H9 (cell line): ENCODE measurements around the gene PRPF40A. TPM values are rescaled to one million over a fixed set of nuclear protein-coding genes. Genes with fewer than 3 reads are reported as not detected.

Experiments used
- DNase-seq: peaks from one replicate; pipeline ENCODE4 v3.0.0-alpha.2; 2017
- H2AFZ ChIP-seq: one replicate; pipeline ENCODE4 v1.6.1; 2013; ENCODE audit warnings: mild to moderate bottlenecking, low read length, control low read depth, moderate library complexity
- H2AK5ac ChIP-seq: 2 replicates; pipeline ENCODE4 v1.6.1; 2013; ENCODE audit warnings: low read length, control low read depth, mixed read lengths; ENCODE audit not compliant: insufficient read length
- H2BK120ac ChIP-seq: one replicate; pipeline ENCODE4 v1.6.1; 2013; ENCODE audit warnings: low read depth, mild to moderate bottlenecking, low read length, control low read depth, inconsistent platforms; ENCODE audit not compliant: poor library complexity, severe bottlenecking
- H2BK12ac ChIP-seq: 2 replicates; pipeline ENCODE4 v1.6.1; 2013; ENCODE audit warnings: low read length, control low read depth, mixed read lengths, low read depth; ENCODE audit not compliant: insufficient read length
- H2BK15ac ChIP-seq: 2 replicates; pipeline ENCODE4 v1.6.1; 2013; ENCODE audit warnings: low read depth, low read length, control low read depth
- H2BK20ac ChIP-seq: one replicate; pipeline ENCODE4 v1.6.1; 2013; ENCODE audit warnings: low read depth, mild to moderate bottlenecking, low read length, control low read depth, inconsistent platforms; ENCODE audit not compliant: poor library complexity, severe bottlenecking
- H2BK5ac ChIP-seq: 2 replicates; pipeline ENCODE4 v1.6.1; 2013; ENCODE audit warnings: low read length, control low read depth, mixed read lengths; ENCODE audit not compliant: insufficient read length
- H3K14ac ChIP-seq: 2 replicates; pipeline ENCODE4 v1.6.1; 2013; ENCODE audit warnings: low read length, control low read depth; ENCODE audit not compliant: insufficient read depth
- H3K18ac ChIP-seq: 2 replicates; pipeline ENCODE4 v1.6.1; 2013; ENCODE audit warnings: low read depth, mild to moderate bottlenecking, mixed read lengths, low read length, control low read depth; ENCODE audit not compliant: insufficient read length
- H3K23ac ChIP-seq: 2 replicates; pipeline ENCODE4 v1.6.1; 2013; ENCODE audit warnings: low read length, control low read depth, mixed read lengths, low read depth; ENCODE audit not compliant: insufficient read length
- H3K23me2 ChIP-seq: 2 replicates; pipeline ENCODE4 v1.6.1; 2013; ENCODE audit warnings: low read depth, mild to moderate bottlenecking, mixed read lengths, low read length, control low read depth; ENCODE audit not compliant: insufficient read length, poor library complexity, severe bottlenecking
- H3K27ac ChIP-seq: 2 replicates; pipeline ENCODE4 v1.5.1; 2013; ENCODE audit warnings: low read length, control low read depth, mixed read lengths, low read depth; ENCODE audit not compliant: insufficient read length
- H3K27me3 ChIP-seq: 2 replicates; pipeline ENCODE4 v1.6.1; 2013; ENCODE audit warnings: low read length, control low read depth, inconsistent platforms; ENCODE audit not compliant: insufficient read depth
- H3K4ac ChIP-seq: 2 replicates; pipeline ENCODE4 v1.6.1; 2013; ENCODE audit warnings: low read depth, mild to moderate bottlenecking, control low read depth, inconsistent platforms, low read length, moderate library complexity
- H3K4me1 ChIP-seq: 2 replicates; pipeline ENCODE4 v1.6.1; 2013; ENCODE audit warnings: low read length, control low read depth, inconsistent platforms; ENCODE audit not compliant: insufficient read depth
- H3K4me2 ChIP-seq: 2 replicates; pipeline ENCODE4 v1.6.1; 2013; ENCODE audit warnings: low read length, control low read depth, mixed read lengths; ENCODE audit not compliant: insufficient read length, insufficient read depth
- H3K56ac ChIP-seq: 2 replicates; pipeline ENCODE4 v1.6.1; 2013; ENCODE audit warnings: low read depth, mild to moderate bottlenecking, mixed read lengths, low read length, control low read depth; ENCODE audit not compliant: insufficient read length
- H3K79me1 ChIP-seq: 2 replicates; pipeline ENCODE4 v1.6.1; 2013; ENCODE audit warnings: low read depth, mild to moderate bottlenecking, moderate library complexity, low read length, control low read depth, inconsistent platforms; ENCODE audit not compliant: insufficient read depth, poor library complexity, severe bottlenecking
- H3K79me2 ChIP-seq: 2 replicates; pipeline ENCODE4 v1.6.1; 2013; ENCODE audit warnings: low read length, control low read depth, inconsistent platforms; ENCODE audit not compliant: insufficient read depth
- H3K9ac ChIP-seq: 2 replicates; pipeline ENCODE4 v1.6.1; 2013; ENCODE audit warnings: low read length, control low read depth, mixed read lengths; ENCODE audit not compliant: insufficient read length; ENCODE audit errors: extremely low read depth
- H3K9me3 ChIP-seq: one replicate; pipeline ENCODE4 v1.6.1; 2013; ENCODE audit warnings: low read depth, low read length, inconsistent platforms; ENCODE audit not compliant: control insufficient read depth
- H3T11ph ChIP-seq: one replicate; pipeline ENCODE4 v1.6.1; 2013; ENCODE audit warnings: mild to moderate bottlenecking, low read length, control low read depth, inconsistent platforms
- H4K20me1 ChIP-seq: one replicate; pipeline ENCODE4 v1.6.1; 2013; ENCODE audit not compliant: control insufficient read depth, insufficient read length, insufficient read depth
- H4K5ac ChIP-seq: 2 replicates; pipeline ENCODE4 v1.6.1; 2013; ENCODE audit warnings: low read depth, mild to moderate bottlenecking, mixed read lengths, low read length, control low read depth; ENCODE audit not compliant: insufficient read length
- H4K8ac ChIP-seq: replicated peaks from 2 replicates; pipeline ENCODE4 v1.6.1; 2013; ENCODE audit warnings: low read length, control low read depth, mixed read lengths, low read depth; ENCODE audit not compliant: insufficient read length
- H4K91ac ChIP-seq: 2 replicates; pipeline ENCODE4 v1.6.1; 2013; ENCODE audit warnings: low read depth, mild to moderate bottlenecking, moderate library complexity, mixed read lengths, low read length, control low read depth; ENCODE audit not compliant: insufficient read length
- H3K27ac Mint-ChIP-seq, 3 experiments: 2 replicates in 2 of 3; 3 replicates in 1 of 3; pipeline ENCODE4 v1.8.0; 2020 to 2021; ENCODE audit warnings: mixed read lengths in 3 of 3, mild to moderate bottlenecking in 1 of 3, moderate library complexity in 1 of 3
- H3K27me3 Mint-ChIP-seq: 2 replicates; pipeline ENCODE4 v1.8.0; 2021; ENCODE audit warnings: low read depth, mild to moderate bottlenecking, moderate library complexity, mixed read lengths
- H3K36me3 Mint-ChIP-seq, 3 experiments: 2 replicates in 2 of 3; 3 replicates in 1 of 3; pipeline ENCODE4 v1.8.0; 2020 to 2021; ENCODE audit warnings: low read depth in 3 of 3, mixed read lengths in 3 of 3; ENCODE audit not compliant: insufficient read depth in 1 of 3
- H3K4me1 Mint-ChIP-seq, 2 experiments: 2 replicates each; pipeline ENCODE4 v1.8.0; 2020; ENCODE audit warnings: mixed read lengths in 2 of 2
- H3K4me3 Mint-ChIP-seq, 2 experiments: 2 replicates in 1 of 2; 3 replicates in 1 of 2; pipeline ENCODE4 v1.8.0; 2020 to 2021; ENCODE audit warnings: mild to moderate bottlenecking in 2 of 2, mixed read lengths in 2 of 2, moderate library complexity in 1 of 2
- H3K9me3 Mint-ChIP-seq, 2 experiments: 2 replicates in 1 of 2; 3 replicates in 1 of 2; pipeline ENCODE4 v1.8.0; 2020; ENCODE audit warnings: mild to moderate bottlenecking in 2 of 2, mixed read lengths in 2 of 2, moderate library complexity in 1 of 2
- CTCF ChIP-seq: fragments of 200-600 bp; sonication (generic); conservative IDR thresholded peaks from 3 replicates; pipeline ENCODE4 v1.8.0; 2021; ENCODE audit warnings: antibody characterized with exemption, mild to moderate bottlenecking
- WGBS: extraction: QIAGEN DNeasy Blood & Tissue Kit; methylation state at CpG from one replicate; pipeline ENCODE4 v1.1.7; 2013; ENCODE audit warnings: missing lambda C conversion rate, low lambda C conversion rate, mixed read lengths; ENCODE audit not compliant: insufficient read length; ENCODE audit errors: extremely low coverage; 5-methylcytosine and 5-hydroxymethylcytosine counted together
- total RNA-seq: library from RNA; stranded (reverse); gene quantifications from 2 replicates; pipeline ENCODE4 v1.2.1, GENCODE V29; 2021

PRPF40A gene
- total RNA-seq, 1 experiment from 2014 or later = 158 TPM

- no peaks in the 10 kb centered on the region for H3K9me3 Mint-ChIP-seq
- Histone ChIP-seq H3K27me3 (no peaks in the 10 kb centered on the region), H4K20me1 (no peaks in the 10 kb centered on the region), H3K23ac (no peak overlapping the region), H2AFZ (no peak overlapping the region), H3K4me1 (peaks cover 3% of the 10 kb centered on the region; the same call in 1 of the 2 replicates), H4K5ac (no peak overlapping the region), H2AK5ac (no peak overlapping the region), H3K27ac (no peak overlapping the region), H3K56ac (no peak overlapping the region), H3K79me1 (no peaks in the 10 kb centered on the region), H3K4me2 (no peak overlapping the region), H3K23me2 (no peaks in the 10 kb centered on the region), H3K9ac (no peak overlapping the region), H2BK15ac (no peak overlapping the region), H3K9me3 (no peaks in the 10 kb centered on the region), H2BK120ac (no peak overlapping the region), H3T11ph (no peak overlapping the region), H3K4ac (no peak overlapping the region), H4K8ac (no peak overlapping the region), H4K91ac (no peak overlapping the region), H2BK12ac (no peak overlapping the region), H2BK20ac (no peak overlapping the region), H2BK5ac (no peak overlapping the region), H3K18ac (no peak overlapping the region), H3K14ac (no peak overlapping the region), H3K79me2 (no peaks in the 10 kb centered on the region)
- no CpG with 5 or more reads among the region's 2 CpGs for WGBS
- H3K4me3 Mint-ChIP-seq = no peak overlapping the region
- H3K27ac Mint-ChIP-seq = peak overlapping the region in 1 of 3 experiments; percentile 84; a peak in 1 of 7 replicates
- TF ChIP-seq CTCF = no peak
- DNase-seq = no peak
- H3K36me3 Mint-ChIP-seq = peaks cover 4 to 37% (median 20%) of the 10 kb centered on the region in 3 experiments; a peak in 6 of 7 replicates
- H3K27me3 Mint-ChIP-seq = no peaks in the 10 kb centered on the region
- peaks cover 13 to 34% of the 10 kb centered on the region in 2 experiments for H3K4me1 Mint-ChIP-seq
Observed at GRCh38 chr2:152651834-152652233, 65.4 kb downstream of the PRPF40A start.
